Purkinje cell (primary cell): ENCODE data around the gene ENTREP3. TPM values are rescaled to one million over a fixed set of nuclear protein-coding genes. Genes with fewer than 3 reads are reported as not detected.

ENCODE experiments used
- polyA plus RNA-seq: library from polyadenylated mRNA; unstranded; fragments of >200 nt; fragmentation: Nextera tagmentation; gene quantifications from 2 replicates; pipeline ENCODE4 v1.2.1, GENCODE V29; 2014

ENTREP3 gene, protein sequence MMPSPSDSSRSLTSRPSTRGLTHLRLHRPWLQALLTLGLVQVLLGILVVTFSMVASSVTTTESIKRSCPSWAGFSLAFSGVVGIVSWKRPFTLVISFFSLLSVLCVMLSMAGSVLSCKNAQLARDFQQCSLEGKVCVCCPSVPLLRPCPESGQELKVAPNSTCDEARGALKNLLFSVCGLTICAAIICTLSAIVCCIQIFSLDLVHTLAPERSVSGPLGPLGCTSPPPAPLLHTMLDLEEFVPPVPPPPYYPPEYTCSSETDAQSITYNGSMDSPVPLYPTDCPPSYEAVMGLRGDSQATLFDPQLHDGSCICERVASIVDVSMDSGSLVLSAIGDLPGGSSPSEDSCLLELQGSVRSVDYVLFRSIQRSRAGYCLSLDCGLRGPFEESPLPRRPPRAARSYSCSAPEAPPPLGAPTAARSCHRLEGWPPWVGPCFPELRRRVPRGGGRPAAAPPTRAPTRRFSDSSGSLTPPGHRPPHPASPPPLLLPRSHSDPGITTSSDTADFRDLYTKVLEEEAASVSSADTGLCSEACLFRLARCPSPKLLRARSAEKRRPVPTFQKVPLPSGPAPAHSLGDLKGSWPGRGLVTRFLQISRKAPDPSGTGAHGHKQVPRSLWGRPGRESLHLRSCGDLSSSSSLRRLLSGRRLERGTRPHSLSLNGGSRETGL
- 8.9 and 11.0 TPM in 2 replicates for polyA plus RNA-seq

DNA sequence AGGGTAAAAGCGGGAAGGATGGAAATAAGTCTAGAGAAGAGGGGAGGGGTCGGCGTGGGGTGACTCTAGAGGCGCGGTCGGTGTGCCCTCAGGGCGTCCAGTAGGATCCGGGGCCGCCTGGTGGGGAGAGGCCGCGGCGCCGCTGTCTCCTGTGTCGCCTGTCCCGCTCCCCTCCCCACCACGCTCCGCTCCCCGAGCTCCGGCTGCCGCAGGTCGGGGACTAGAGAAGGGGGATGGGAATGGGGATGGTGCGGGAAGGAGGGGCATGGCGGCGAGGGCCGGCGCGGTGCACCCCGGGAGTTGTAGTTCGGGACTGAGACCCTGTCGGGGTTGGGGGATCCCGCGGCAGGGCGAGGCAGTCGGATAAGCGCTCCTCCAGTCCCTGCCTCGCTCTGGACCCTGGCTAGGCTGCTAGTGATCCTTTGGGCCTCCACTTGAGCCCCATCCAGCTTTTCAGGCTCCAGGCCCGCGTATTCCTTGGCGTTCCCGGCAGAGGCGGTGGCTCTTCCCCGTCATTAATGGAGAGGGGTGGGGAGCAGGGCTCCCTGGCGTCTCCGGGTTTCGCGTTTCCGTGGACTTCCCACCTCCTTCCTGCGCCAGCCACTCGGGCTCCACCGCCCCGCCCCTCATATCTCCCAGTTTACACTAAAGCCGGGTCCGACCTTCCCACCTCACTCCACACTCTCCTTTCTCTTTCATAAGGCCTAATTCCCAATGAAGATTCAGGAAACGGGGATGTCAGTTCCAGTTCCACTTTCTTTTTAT is at the start of gene ENTREP3:
Gene ENTREP3 (minus strand): TSS at position 241 of the 765 bp plus-strand sequence. CDS start 606 bp downstream, outside the sequence.

DNA sequence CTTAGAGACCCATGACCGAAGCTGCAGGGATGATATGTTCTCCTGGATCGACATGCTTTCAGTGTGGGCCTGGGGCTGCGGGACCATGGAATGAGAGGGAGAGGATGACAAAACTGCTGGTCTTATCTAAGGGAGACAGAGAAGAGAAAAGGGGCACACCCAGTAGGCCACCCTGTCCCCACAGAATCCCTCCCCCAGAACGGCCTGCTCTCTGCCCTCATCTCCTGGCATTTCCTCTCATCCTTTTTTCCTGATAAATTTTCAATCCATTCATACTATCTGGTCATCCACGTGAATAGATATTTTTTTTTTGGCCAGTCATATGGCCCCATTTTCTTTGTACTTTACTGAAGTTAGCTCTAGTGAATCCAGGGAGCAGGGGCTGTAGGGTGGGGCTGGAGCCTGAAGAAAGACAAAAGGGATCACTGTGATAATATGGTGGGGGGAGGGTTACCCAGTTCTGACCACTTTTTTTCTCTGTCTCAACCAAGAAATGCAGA is 46.1 kb upstream of the ENTREP3 start, which contains the start of gene PKLR:
Gene PKLR (minus strand): TSS at position 97 of the 500 bp plus-strand sequence. CDS start 43 bp downstream, at position 54.

DNA sequence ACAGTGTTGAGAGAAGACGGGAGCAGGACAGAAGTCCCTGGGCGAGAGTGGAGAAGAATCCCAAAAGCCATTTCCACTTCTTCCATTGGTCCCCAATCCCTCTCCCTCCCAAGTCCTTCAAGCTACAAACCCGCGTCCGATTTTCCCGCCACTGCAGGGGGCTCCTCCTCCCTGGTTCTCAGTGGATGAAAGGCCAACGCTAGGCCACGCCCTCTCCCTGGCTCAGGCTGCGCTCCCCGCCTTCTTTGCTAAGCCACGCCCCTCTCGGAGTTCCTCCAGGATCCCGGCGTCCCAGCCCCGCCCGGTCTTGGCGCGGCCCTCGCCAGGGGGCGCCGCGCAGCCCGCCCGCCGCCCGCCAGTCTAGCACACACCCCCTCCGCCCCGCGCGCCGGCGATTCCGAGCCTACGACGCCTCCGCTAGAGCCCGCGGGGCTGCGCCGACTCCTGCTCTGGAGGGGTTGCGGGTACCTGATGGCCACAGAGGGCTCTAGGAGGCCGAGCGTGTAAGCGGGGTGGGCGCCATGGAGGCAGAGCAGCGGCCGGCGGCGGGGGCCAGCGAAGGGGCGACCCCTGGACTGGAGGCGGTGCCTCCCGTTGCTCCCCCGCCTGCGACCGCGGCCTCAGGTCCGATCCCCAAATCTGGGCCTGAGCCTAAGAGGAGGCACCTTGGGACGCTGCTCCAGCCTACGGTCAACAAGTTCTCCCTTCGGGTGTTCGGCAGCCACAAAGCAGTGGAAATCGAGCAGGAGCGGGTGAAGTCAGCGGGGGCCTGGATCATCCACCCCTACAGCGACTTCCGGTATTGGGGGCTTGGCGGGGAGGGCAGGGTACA is 22.0 kb upstream of the ENTREP3 start, which contains the start of gene HCN3:
Gene HCN3 (plus strand): TSS at position 394 of the 832 bp plus-strand sequence. CDS start 128 bp downstream, at position 522.

DNA sequence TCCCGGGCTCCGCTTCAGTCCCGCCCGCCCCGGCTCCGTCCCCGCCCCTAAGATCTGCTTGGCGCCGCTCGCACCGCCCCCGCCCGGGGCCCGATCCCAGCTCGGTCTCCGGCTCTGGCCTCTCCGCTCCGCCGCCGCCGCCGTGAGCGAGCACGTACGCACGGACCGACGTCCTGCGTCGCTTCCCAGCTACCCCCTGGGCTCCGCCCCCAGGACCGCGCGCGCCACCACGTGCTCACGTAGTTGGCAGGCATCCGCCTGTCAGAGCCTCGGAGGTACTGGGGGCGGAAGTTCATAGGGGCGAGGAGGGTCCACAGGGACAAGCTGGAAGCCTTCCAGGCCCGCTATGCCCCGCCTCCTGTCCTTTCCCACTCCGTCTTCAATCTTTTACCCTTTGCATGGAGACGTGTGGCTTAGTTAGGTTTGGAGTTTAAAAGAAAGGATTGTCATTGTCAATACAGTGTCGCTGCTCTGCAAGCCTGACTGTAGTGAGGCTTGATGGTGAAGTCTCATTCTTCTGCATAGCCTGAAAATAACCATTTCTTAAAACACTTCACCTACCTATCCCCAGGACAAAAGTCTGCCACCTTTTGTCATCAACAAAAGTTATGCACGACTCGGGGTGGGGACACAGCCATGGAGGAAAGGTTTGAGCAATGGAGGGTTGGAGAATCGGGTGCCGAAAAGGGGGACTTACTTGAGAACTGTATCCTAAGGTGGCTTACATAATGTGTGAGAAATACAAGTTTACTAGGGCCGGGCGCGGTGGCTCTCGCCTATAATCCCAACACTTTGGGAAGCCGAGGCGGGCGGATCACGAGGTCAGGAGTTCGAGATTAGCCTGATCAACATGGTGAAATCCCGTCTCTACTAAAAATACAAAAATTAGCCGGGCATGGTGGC is 18.3 kb upstream of the ENTREP3 start, which contains the start of gene CLK2:
Gene CLK2 (minus strand): TSS at position 162 of the 903 bp plus-strand sequence. CDS start 2,527 bp downstream, outside the sequence.

DNA sequence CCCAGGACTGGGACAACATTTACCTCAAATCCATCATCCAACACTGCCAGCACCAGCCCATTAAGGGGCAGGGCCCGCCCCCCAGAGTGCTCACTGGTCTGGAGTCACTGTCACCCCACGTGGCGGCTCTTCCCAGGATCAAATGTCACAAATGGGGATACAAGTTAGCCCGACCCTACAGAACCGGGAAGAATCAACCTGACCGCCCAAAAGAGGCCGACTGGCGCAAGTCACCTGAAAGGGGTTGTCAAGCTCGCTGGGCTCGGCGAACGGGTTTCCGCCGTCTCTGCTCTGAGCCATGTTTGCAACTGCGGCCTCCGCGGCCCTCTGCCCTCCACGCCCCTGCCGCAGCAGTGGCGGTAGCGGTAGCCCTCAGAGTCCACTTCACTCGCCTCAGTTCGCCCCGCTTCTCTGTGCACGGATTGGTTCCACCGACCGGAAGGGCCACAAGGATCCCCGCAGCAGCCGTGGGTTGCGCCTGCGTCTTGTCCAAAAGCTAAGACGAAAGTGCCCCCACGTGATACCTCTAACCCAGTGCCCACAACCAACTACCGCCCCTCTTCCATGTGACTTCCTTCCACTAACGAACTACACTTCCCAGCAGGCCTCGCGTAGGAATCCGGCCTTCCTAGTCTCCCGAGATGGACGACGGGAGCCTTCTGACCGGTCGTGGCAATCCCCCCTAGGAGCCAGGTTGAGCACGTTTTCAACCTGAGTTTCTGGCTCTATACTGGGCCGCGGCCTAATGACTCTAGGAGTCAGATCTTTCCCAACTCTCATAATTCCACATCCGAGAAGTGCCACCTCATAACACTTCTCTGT is 6.8 kb upstream of the ENTREP3 start, which contains the start of gene SCAMP3:
Gene SCAMP3 (minus strand): TSS at position 509 of the 822 bp plus-strand sequence. CDS start 209 bp downstream, at position 300.

DNA sequence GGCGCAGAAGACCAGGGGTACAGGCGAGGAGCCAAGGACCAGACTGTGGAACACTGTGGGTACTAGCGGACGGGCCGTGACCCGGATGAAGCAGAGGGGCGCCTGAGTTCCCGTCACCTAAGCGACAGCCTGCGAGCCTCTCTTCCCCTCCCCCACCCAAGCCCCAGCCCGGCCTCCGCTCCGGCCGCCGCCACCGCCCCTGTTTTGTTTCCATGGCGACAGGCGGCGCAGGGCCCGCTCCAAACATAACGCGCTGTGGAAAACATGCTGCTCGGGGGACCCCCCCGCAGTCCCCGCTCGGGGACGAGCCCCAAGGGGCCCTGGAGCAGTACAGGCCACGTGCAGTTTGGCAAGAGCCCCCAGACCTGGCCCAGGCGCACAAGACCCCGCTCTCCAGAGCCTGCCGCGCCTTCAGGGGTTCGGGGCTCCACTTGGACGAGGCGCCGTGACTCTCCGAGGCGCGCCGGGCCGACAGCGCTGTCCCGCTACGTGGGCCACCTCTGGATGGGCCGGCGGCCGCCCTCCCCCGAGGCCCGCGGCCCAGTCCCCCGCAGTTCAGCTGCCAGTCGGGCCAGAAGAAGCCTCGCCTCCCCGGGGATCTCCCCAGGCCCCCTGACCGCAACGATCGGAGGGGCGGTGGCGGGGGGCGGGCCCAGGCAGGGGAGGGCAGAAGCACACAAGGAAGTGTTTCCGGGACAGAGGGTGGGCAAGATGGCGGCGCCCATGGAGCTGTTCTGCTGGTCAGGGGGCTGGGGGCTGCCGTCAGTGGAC is 46.6 kb downstream of the ENTREP3 start, which contains the start of gene MTX1:
Gene MTX1 (plus strand): TSS at position 155 of the 771 bp plus-strand sequence. CDS start 110 bp downstream, at position 265.

DNA sequence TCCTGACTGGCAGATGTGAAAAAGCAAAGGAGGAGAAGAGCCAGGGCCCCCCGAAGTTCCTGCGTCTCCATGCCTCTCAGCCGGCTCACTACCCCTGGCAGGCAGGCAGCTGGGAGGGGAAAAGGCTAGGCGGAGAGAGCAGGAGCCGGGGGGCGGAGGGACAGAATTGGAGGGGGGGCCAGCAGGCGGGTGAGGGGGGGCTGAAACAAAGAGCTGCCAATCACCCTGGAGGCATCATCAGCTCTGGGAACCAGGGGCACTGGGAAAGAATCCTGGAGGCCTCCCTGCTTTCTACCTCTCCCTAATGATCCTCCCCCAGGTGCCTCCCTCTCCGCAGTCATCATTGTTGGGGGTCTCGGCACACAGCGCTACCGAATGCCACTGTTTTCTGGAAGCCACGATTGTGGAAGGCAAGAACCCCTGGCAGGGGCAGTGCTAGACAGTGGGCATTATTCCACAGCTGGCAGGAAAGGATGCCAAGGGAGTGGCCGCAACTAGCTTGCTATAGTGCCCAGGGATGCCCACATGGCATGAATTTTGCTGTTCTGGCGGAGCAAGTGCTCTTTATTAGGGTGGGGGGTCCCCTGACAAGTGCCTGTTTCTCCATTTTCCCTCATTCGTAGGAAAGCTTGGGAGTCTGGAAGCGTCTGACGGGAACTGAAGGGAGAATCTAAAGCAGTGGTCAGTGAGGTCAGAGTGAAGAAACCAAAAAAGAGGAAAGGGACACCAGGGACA is 47.3 kb downstream of the ENTREP3 start, which contains the start of gene THBS3:
Gene THBS3 (minus strand): TSS at position 92 of the 735 bp plus-strand sequence. CDS start 21 bp downstream, at position 71.

Other genes starting within 250 kb of the ENTREP3 start
- not detected in 2 replicates for gene DCST2, start 221.7 kb downstream of the ENTREP3 start, polyA plus RNA-seq
- not detected in 2 replicates for gene DCST1, start 221.7 kb downstream of the ENTREP3 start, polyA plus RNA-seq
- gene ADAM15, start 204.2 kb downstream of the ENTREP3 start, polyA plus RNA-seq: 0.28 and 1.2 TPM in 2 replicates
- not detected in 2 replicates for gene EFNA4, start 191.7 kb downstream of the ENTREP3 start, polyA plus RNA-seq
- gene EFNA3, start 176.6 kb downstream of the ENTREP3 start, polyA plus RNA-seq: 2.2 and 6.2 TPM in 2 replicates
- gene EFNA1, start 127.6 kb downstream of the ENTREP3 start, polyA plus RNA-seq: 1.4 and 3.8 TPM in 2 replicates
- gene SLC50A1, start 119.6 kb downstream of the ENTREP3 start, polyA plus RNA-seq: 4.2 and 5.1 TPM in 2 replicates
- gene DPM3, start 115.0 kb downstream of the ENTREP3 start, polyA plus RNA-seq: 88.7 and 130 TPM in 2 replicates
- gene KRTCAP2, start 82.2 kb downstream of the ENTREP3 start, polyA plus RNA-seq: 468 and 662 TPM in 2 replicates
- gene TRIM46, start 81.6 kb downstream of the ENTREP3 start, polyA plus RNA-seq: 0.73 and 2.3 TPM in 2 replicates
- gene THBS3, start 47.6 kb downstream of the ENTREP3 start, polyA plus RNA-seq: 0.56 and 2.3 TPM in 2 replicates
- gene MTX1, start 46.8 kb downstream of the ENTREP3 start, polyA plus RNA-seq: 19.3 and 24.2 TPM in 2 replicates
- gene SCAMP3, start 6.9 kb upstream of the ENTREP3 start, polyA plus RNA-seq: 127 and 148 TPM in 2 replicates
- 4.2 and 7.1 TPM in 2 replicates for gene CLK2, start 18.0 kb upstream of the ENTREP3 start, polyA plus RNA-seq
- 1.5 and 4.9 TPM in 2 replicates for gene HCN3, start 22.0 kb upstream of the ENTREP3 start, polyA plus RNA-seq
- gene PKLR, start 46.0 kb upstream of the ENTREP3 start, polyA plus RNA-seq: not detected in 2 replicates
- gene FDPS, start 53.4 kb upstream of the ENTREP3 start, polyA plus RNA-seq: 54.8 and 91.9 TPM in 2 replicates
- 69.1 and 80.0 TPM in 2 replicates for gene RUSC1, start 65.4 kb upstream of the ENTREP3 start, polyA plus RNA-seq